ENCODE data around the gene APCDD1. TPM values are rescaled to one million over a fixed set of nuclear protein-coding genes. Genes with fewer than 3 reads are reported as not detected.

The APCDD1 gene
- total RNA-seq, 1 donor from 2014 or later, result 4.4 TPM

GRCh38 chr18:10525697-10526560 is 71.5 kb downstream of the APCDD1 start, which contains the start of gene NAPG:
Gene NAPG, plus strand, starts transcription at chr18:10526027. Its CDS starts 76 bp downstream, at chr18:10526103.
- peak; percentile 90 for DNase-seq (ENCODE audit: low read depth)
- Mint-ChIP-seq H3K9me3 (ENCODE audit: unreplicated experiment) (peaks cover 2% of the 10 kb centered on the region), H3K36me3 (ENCODE audit: low read depth, unreplicated experiment) (peaks cover 2% of the 10 kb centered on the region), H3K4me3 (ENCODE audit: unreplicated experiment) (peak within 1 kb of the TSS; percentile 94), H3K4me1 (ENCODE audit: low read depth, unreplicated experiment) (peaks cover 26% of the 10 kb centered on the region), H3K27ac (ENCODE audit: unreplicated experiment) (peak within 1 kb of the TSS; percentile 86), H3K27me3 (ENCODE audit: low read depth, unreplicated experiment) (no peaks in the 10 kb centered on the region)
- Histone ChIP-seq H3K4me3 (ENCODE audit: insufficient read depth, low read depth, low read length) (peak within 1 kb of the TSS; percentile 98), H3K9ac (ENCODE audit: low read length) (peak within 1 kb of the TSS; percentile 93), H3K9me3 (ENCODE audit: insufficient read depth, low read depth, low read length) (no peaks in the 10 kb centered on the region), H3K4me2 (ENCODE audit: low read length) (peak within 1 kb of the TSS; percentile 95), H3K27ac (ENCODE audit: low read depth, low read length) (peak within 1 kb of the TSS; percentile 87), H4K20me1 (ENCODE audit: insufficient read depth, low read length) (peaks cover 42% of the 10 kb centered on the region), H3K36me3 (ENCODE audit: insufficient read depth, low read length) (no peaks in the 10 kb centered on the region), H3K79me2 (ENCODE audit: insufficient read depth, low read length) (peaks cover 50% of the 10 kb centered on the region), H3K4me1 (ENCODE audit: insufficient read depth, low read length) (peaks cover 8% of the 10 kb centered on the region), H3K27me3 (ENCODE audit: insufficient read depth, low read length) (no peaks in the 10 kb centered on the region), H2AFZ (ENCODE audit: low read depth, low read length) (peak within 1 kb of the TSS; percentile 79)
- no peak for FAIRE-seq
- TF ChIP-seq EZH2 (IDR thresholded peaks at IDR 0.05; ENCODE audit: insufficient read depth, low read length), result no peak
- no peak for TF ChIP-seq CTCF (IDR thresholded peaks at IDR 0.05; ENCODE audit: insufficient read depth, low read depth, low read length)

- no peak for FAIRE-seq
- peak overlapping the region; percentile 87 for H3K27ac ChIP-seq (ENCODE audit: low read depth, low read length)
Measured at GRCh38 chr18:10526561-10526949, 72.1 kb downstream of the APCDD1 start.

More at GRCh38 chr18:10526561-10526949, 72.1 kb downstream of the APCDD1 start:
- H3K9ac ChIP-seq (ENCODE audit: low read length), result peak overlapping the region; percentile 93
- peak overlapping the region; percentile 79 for H2AFZ ChIP-seq (ENCODE audit: low read depth, low read length)
- H3K27me3 ChIP-seq (ENCODE audit: insufficient read depth, low read length), result no peaks in the 10 kb centered on the region
- Mint-ChIP-seq H3K36me3 (ENCODE audit: low read depth, unreplicated experiment) (peaks cover 2% of the 10 kb centered on the region), H3K9me3 (ENCODE audit: unreplicated experiment) (peaks cover 2% of the 10 kb centered on the region), H3K27me3 (ENCODE audit: low read depth, unreplicated experiment) (no peaks in the 10 kb centered on the region), H3K4me3 (ENCODE audit: unreplicated experiment) (peak overlapping the region; percentile 94), H3K4me1 (ENCODE audit: low read depth, unreplicated experiment) (peaks cover 28% of the 10 kb centered on the region), H3K27ac (ENCODE audit: unreplicated experiment) (peak overlapping the region; percentile 86)
- no peaks in the 10 kb centered on the region for H3K36me3 ChIP-seq (ENCODE audit: insufficient read depth, low read length)
- peak overlapping the region; percentile 95 for H3K4me2 ChIP-seq (ENCODE audit: low read length)
- no peak for DNase-seq (ENCODE audit: low read depth)
- H3K4me3 ChIP-seq (ENCODE audit: insufficient read depth, low read depth, low read length), result peak overlapping the region; percentile 98
- peaks cover 43% of the 10 kb centered on the region for H4K20me1 ChIP-seq (ENCODE audit: insufficient read depth, low read length)
- H3K79me2 ChIP-seq (ENCODE audit: insufficient read depth, low read length), result peaks cover 56% of the 10 kb centered on the region
- no peaks in the 10 kb centered on the region for H3K9me3 ChIP-seq (ENCODE audit: insufficient read depth, low read depth, low read length)
- TF ChIP-seq CTCF (IDR thresholded peaks at IDR 0.05; ENCODE audit: insufficient read depth, low read depth, low read length), result no peak
- no peak for TF ChIP-seq EZH2 (IDR thresholded peaks at IDR 0.05; ENCODE audit: insufficient read depth, low read length)
- peaks cover 8% of the 10 kb centered on the region for H3K4me1 ChIP-seq (ENCODE audit: insufficient read depth, low read length)

Data from astrocyte (in vitro differentiated cells and primary cell).